GM12892 (cell line): Measurements from ENCODE around the gene AQP5. TPM values are rescaled to one million over a fixed set of nuclear protein-coding genes. Genes with fewer than 3 reads are reported as not detected.

Experiments used
- DNase-seq: peaks from one replicate; pipeline ENCODE4 v3.0.0; 2011; ENCODE audit not compliant: insufficient read length
- FAIRE-seq: peaks from 2 replicates; lab custom pipeline; 2011; peaks lifted over from hg19 to GRCh38; lab: Jason Lieb, UNC
- POLR2A ChIP-seq: IDR thresholded peaks from 2 replicates; pipeline ENCODE4 v1.6.1; 2011; ENCODE audit warnings: low read depth, low read length, control low read depth
- POLR2AphosphoS5 ChIP-seq: IDR thresholded peaks from 2 replicates; pipeline ENCODE4 v1.6.1; 2011; ENCODE audit warnings: low read depth, low read length, control low read depth
- TAF1 ChIP-seq: IDR thresholded peaks from 2 replicates; pipeline ENCODE4 v1.6.1; 2011; ENCODE audit warnings: low read depth, mild to moderate bottlenecking, control low read depth, low read length, borderline replicate concordance
- polyA plus RNA-seq: library from polyadenylated mRNA; unstranded; fragments of >200 nt; gene quantifications from one replicate; pipeline ENCODE4 v1.2.1, GENCODE V29; 2012; ENCODE audit warnings: missing spikeins, inconsistent platforms; ENCODE audit not compliant: missing spikeins

The AQP5 gene
- not detected for polyA plus RNA-seq

DNA sequence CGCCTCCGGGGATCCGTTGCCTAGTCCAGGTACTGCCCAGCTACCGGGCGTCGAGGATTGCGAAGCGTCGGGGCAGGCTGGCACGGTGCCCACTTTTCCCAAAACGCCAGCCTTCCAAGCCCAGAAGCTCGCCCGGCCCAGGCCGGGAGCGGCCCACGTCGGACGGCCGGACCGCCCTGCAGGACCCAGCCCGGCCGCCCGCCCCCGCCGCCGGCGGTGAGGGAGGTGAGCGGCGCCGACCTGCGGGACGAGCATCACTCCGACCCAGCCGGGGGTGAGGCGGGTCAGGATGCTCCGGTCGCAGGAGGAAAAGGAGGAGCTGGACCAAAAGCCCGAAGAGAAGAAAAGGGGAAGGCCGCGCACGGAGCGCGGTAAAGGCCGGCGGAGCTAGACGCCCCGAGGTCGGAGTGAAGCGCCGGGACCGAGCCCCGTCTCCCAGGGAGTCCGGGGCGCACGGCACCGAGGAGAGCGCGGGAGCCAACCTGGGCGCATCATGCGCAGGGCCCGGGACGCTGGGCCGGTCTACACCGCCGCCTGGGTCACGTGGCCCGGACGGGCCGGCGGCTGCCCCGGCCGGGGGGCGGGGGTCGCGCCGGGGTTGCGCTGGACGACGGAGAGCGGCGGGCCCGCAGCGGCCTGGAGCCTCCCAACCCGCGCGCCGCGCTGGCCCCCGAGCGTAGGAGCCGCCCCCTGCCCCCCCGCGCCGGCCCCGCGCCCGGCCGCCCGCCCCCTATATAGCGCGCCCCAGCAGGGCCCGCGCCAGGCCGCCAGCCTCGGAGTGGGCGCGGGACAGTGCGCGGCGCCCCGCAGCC, at the start of gene AQP5:
AQP5 (plus strand) TSS at position 762 of the 812 bp plus-strand sequence. CDS start 146 bp downstream, outside the sequence.
- no peak for TF ChIP-seq POLR2AphosphoS5
- TF ChIP-seq POLR2A, result no peak
- no peak for TF ChIP-seq TAF1
- FAIRE-seq, result no peak
- no peak for DNase-seq

DNA sequence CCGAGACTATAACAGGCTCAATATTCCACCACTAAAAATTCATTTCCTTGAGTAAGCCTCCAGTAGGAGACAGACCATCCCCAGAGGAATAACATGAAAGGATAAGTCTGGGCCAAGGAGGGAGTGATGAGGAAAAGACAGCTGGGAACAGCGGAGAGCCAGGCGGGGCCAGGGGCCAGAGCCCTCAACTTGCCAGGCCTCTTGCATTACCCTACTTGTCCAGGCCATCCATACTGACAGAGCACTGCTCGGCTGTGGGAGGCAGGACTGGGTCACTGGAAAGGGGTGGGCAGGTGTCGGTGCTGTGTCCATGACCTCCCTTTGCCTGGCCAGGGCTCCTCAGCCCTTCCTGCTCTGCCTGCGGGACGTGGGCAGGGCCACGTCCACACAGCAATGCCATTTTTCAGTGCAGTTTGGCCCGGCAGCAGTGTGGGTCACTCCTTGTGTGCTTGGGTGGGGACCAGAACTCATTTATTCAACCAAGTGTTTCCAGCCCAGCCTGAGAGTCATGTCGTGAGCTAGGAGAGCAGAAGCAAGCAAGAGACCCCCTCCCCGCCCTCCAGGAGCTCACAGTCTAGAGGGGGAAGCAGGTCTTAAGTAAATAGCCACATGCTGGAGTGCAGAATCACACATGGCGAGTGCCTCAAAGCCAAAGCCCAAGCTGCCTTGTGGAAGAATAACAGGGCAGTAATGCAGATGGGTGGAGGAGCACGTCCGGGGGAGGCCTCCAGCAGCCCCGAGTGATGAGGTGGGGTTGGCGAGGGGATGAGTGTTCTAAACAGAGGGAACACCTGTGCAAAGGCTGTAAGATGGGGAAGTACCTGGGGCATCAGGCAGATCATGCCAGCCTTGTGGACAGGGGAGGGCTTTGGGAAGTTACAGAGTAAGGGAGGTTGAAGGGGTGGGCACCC, 49.1 kb upstream of the AQP5 start:
- DNase-seq, result no peak
- TF ChIP-seq POLR2AphosphoS5 (no peak), TAF1 (no peak), POLR2A (no peak)
- no peak for FAIRE-seq

DNA sequence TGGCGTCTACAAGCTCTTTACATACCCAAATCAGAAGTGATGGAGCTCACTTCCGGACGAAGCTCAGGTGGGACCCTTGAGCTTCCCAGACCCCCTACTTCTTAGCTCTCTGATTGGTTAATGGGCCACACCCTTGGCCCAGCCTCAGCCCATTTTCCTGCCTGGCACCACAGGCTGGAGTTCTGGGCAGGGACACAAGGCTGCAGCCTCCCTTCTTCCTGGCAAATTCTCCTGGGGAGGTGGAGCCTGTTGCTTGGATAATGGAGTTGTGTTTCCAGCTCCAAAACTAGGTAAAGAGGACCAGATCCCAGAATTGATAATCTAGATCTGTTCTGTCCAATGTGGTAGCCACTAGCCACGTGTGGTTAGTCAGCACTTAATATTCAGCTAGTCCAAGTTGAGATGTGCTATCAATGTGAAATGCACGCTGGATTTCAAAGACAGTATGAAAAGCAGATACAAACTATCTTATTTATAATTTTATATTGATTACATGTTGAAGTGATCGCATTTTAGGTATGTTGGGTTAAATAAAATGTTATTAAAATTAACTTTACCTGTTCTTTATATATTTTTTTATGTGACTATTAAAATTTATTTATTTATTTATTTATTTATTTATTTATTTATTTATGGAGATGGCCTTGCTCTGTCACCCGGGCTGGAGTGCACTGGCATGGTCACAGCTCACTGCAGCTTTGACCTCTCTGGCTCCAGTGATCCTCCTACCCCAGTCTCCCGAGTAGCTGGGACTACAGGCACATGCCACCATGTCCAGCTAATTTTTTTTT, 45.3 kb upstream of the AQP5 start:
- FAIRE-seq (no peak), DNase-seq (no peak)
- TF ChIP-seq TAF1, result no peak
- TF ChIP-seq POLR2AphosphoS5, result no peak
- TF ChIP-seq POLR2A, result no peak

DNA sequence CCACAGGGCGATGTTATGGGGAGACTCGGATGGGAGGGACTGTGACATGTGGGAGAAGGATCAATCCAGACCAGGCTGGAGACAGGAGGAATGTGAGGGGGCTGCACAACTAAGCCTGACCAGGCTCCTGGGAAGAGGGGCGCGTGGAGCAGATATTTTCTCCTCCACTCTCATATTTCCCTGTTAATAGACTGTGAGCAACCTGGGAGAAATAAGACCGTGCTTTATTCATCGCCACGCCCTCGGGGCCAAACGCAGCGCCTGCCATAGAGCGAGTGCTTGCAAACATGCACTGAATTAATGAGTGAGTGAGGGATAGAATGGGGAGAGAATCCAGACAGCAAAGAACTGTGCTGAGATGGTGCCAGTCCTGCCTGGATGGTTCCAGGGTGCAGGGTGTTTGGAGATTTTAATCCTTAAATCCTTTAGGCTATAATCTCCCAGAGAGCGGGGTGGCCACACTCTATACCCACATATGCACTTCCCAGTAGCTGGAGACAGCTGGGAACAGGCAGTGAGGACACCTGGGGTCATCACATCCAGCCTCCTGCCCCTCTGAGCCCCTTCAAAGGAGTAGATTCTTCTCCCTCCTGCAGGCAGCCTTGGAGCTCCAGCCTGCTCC, 44.4 kb upstream of the AQP5 start:
- TF ChIP-seq TAF1, result no peak
- no peak for TF ChIP-seq POLR2AphosphoS5
- TF ChIP-seq POLR2A, result no peak
- DNase-seq (no peak), FAIRE-seq (no peak)

DNA sequence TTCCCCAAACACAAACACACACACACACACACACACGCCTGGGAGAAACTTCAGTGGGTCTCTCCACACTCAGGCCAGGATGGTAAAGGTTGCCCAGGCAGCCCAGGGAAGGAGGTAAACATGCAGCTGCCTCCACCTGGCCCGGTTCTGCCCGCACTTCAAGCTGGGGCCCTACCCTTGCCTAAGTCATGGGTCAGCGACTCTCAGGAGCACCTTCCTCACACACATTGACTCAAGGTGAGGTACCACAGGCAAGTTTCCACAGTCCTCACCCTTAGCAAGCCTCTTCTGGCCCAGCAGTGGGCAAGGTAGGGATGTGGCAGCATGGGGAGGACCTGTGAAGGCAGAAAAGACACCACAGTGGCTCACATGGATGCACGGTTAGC, 43.9 kb upstream of the AQP5 start:
- TF ChIP-seq POLR2AphosphoS5, result no peak
- no peak for TF ChIP-seq TAF1
- no peak for TF ChIP-seq POLR2A
- DNase-seq, result no peak
- FAIRE-seq, result no peak

DNA sequence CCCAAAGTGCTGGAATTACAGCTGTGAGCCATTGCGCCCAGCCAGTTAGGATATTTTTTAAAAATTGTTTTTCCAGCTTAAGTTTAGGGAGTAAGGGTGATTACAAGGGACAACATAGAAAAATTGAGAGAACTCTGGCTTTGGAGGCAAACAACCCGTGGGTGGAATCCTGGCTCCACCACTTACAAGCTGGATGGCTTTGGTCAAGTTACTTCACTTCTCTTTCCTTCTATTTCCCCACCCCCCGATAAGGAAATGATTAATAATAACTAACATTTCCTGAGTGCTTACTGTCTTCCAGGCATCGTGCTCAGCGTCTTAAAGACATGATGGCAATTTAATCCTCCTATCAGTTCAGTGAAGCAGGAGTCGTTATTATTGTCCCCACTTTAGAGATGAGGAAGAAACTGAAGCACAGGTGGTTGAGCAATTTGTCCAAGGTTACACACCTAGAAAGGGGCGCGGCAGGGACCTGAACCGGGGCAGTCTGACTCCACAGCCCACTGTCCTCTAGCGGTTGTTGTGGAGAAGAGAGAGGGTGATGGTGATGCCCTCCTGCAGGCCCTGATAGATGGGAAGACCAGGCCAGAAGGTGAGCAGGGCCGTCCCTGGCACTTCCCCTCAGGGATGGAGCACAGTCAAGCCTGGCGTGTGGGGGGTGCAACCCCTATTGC, 41.3 kb upstream of the AQP5 start:
- no peak for DNase-seq
- FAIRE-seq, result no peak
- no peak for TF ChIP-seq POLR2AphosphoS5
- TF ChIP-seq POLR2A, result no peak
- TF ChIP-seq TAF1, result no peak

DNA sequence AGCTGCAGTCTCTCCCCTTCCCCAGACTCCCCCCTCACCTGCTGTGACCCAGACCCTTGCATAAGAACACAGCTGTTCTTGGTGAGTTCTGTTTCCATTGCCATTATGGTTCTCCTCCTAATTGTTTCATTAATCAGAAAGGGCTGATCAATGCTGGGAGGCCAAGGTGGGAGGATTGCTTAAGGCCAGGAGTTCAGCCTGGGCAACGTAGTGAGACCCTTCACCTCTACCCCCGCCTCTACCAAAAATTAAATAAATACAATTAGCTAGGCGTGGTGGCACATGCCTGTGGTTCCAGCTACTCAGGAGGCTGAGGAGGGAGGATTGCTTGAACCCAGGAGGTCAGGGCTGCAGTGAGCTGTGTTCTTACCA, 40.8 kb upstream of the AQP5 start:
- FAIRE-seq (no peak), DNase-seq (no peak)
- TF ChIP-seq TAF1 (no peak), POLR2A (no peak)

DNA sequence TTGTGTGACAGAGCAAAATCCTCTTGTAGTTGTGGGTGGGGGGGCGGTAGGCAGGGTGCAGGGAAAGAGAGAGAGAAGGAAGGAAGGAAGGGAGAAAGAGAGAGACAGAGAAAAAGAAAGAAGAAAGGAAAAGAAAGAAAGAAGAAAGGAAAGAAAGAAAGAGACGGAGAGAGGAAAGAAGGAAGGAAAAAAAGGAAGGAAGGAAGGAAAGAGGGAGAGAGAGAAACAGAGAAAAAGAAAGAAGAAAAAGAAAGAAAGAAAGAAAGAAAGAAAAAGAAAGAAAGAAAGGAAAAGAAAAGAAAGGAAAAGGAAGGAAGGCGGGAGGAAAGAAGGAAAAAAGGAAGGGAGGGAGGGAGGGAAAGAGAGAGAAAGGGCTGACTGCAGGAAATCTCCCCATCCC, 40.4 kb upstream of the AQP5 start:
- TF ChIP-seq POLR2AphosphoS5, result no peak
- no peak for TF ChIP-seq TAF1
- no peak for TF ChIP-seq POLR2A
- DNase-seq, result no peak
- FAIRE-seq, result no peak

DNA sequence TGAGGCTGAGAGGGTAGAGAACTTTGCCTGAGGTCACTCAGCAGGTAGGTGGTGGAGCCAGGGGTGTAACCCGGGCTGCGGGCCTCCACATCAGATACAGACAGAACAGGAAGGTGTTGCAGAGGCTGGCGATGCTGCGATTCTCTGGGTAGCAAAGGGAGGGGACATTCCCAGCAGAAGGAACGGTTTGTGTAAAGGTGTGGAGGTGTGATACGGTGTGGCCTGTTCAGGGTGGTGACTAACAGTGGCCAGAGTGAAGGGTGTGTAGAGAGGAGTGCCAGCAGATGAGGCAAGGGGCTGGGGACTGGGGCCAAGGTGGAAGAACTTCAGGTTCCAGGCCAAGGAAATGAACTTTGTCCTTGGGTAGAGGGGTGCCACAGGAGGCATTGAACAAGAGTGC, 39.7 kb upstream of the AQP5 start:
- no peak for DNase-seq
- TF ChIP-seq POLR2AphosphoS5, result no peak
- TF ChIP-seq TAF1, result no peak
- no peak for TF ChIP-seq POLR2A
- FAIRE-seq, result no peak
